Fibroblast of pulmonary artery (primary cell): ENCODE data around the gene NPIPA2.
"Not testable (repeated sequence)": the region's sequence is repeated elsewhere in the genome, so short reads cannot be mapped to it uniquely, and the experiment has no call there.

Experiments used
- DNase-seq: peaks from one replicate; pipeline ENCODE4 v3.0.0-alpha.2; 2010; ENCODE audit warnings: low read depth
- H3K4me3 ChIP-seq: replicated peaks from 2 replicates; pipeline ENCODE4 v1.5.1; 2011; ENCODE audit warnings: low read depth, mild to moderate bottlenecking, control low read depth, low read length, moderate library complexity

NPIPA2 gene

GRCh38 chr16:14807184-14807678 lies 64.9 kb downstream of the NPIPA2 start:
- not testable (repeated sequence) for H3K4me3 ChIP-seq, DNase-seq

- H3K4me3 ChIP-seq, DNase-seq: not testable (repeated sequence)
Measured at GRCh38 chr16:14813890-14814289, 71.6 kb downstream of the NPIPA2 start.
